B cell (primary cell): ENCODE measurements around the gene NLGN1. TPM values are rescaled to one million over a fixed set of nuclear protein-coding genes. Genes with fewer than 3 reads are reported as not detected.

ENCODE experiments used
- ATAC-seq: fragments of 200-7000 bp; cut with Tn5 transposase; one replicate; pipeline ENCODE4 v1.10.0; 2021; ENCODE audit warnings: low read depth, mild to moderate bottlenecking, moderate number of reproducible peaks, moderate library complexity
- CTCF ChIA-PET: fragments of 350-600 bp; sonication (Branson Sonifier 250); formaldehyde crosslinking; loops from one replicate; lab custom pipeline; 2021; ENCODE audit warnings: antibody characterized with exemption, inconsistent platforms; lab: Charles Lee
- POLR2A ChIA-PET: fragments of 350-600 bp; sonication (Branson Sonifier 250); formaldehyde crosslinking; loops from one replicate; lab custom pipeline; 2021; ENCODE audit warnings: antibody characterized with exemption; lab: Charles Lee
- DNase-seq: peaks from one replicate; pipeline ENCODE4 v3.0.0; 2013
- H2AFZ ChIP-seq: 2 replicates; pipeline ENCODE4 v1.6.1; 2012; ENCODE audit warnings: mild to moderate bottlenecking, low read depth, low read length; ENCODE audit not compliant: insufficient read depth, poor library complexity, severe bottlenecking
- H3K27ac ChIP-seq, 2 donors: 1 replicate in 1 of 2; 2 replicates in 1 of 2; pipeline ENCODE4 v1.5.1; 2012 to 2013; ENCODE audit warnings: low read length in 2 of 2, mild to moderate bottlenecking in 2 of 2, moderate library complexity in 1 of 2
- H3K27me3 ChIP-seq, 4 experiments: fragments of 200-600 bp in 1 of 4; sonication (generic) in 1 of 4; replicated peaks in 1 of 4; 1 replicate in 2 of 4; 2 replicates in 2 of 4; pipeline versions ENCODE4 v1.6.1 to v1.7.0; 2013 to 2016; ENCODE audit warnings: low read length in 3 of 4, mild to moderate bottlenecking in 2 of 4, mixed read lengths in 1 of 4, moderate library complexity in 1 of 4; ENCODE audit not compliant: insufficient read depth in 4 of 4, control insufficient read depth in 3 of 4; ENCODE audit errors: control extremely low read depth in 1 of 4
- H3K36me3 ChIP-seq, 2 experiments: replicated peaks in 1 of 2; 1 replicate in 1 of 2; 2 replicates in 1 of 2; pipeline versions ENCODE4 v1.6.1 to v1.7.1; 2013; ENCODE audit warnings: low read length in 1 of 2; ENCODE audit not compliant: insufficient read depth in 2 of 2, control insufficient read depth in 1 of 2; ENCODE audit errors: control extremely low read depth in 1 of 2, extremely low read depth in 1 of 2
- H3K4me1 ChIP-seq, 2 donors: fragments of 200-600 bp in 1 of 2; sonication (generic) in 1 of 2; 1 replicate in 1 of 2; 2 replicates in 1 of 2; pipeline versions ENCODE4 v1.5.1 to v1.6.1; 2013 to 2017; ENCODE audit warnings: low read length in 2 of 2; ENCODE audit not compliant: control insufficient read depth in 2 of 2, insufficient read depth in 2 of 2
- H3K4me2 ChIP-seq: replicated peaks from 2 replicates; pipeline ENCODE3; 2012; ENCODE audit warnings: mild to moderate bottlenecking, low read depth, low read length; ENCODE audit not compliant: poor library complexity, severe bottlenecking
- H3K4me3 ChIP-seq, 5 experiments: fragments of 200-600 bp in 1 of 5; sonication (generic) in 1 of 5; 1 replicate in 3 of 5; 2 replicates in 2 of 5; pipeline versions ENCODE4 v1.5.1 to v1.7.0; 2011 to 2016; ENCODE audit warnings: low read length in 4 of 5, mild to moderate bottlenecking in 4 of 5, low read depth in 2 of 5, control low read depth in 1 of 5, moderate library complexity in 1 of 5; ENCODE audit not compliant: insufficient read depth in 1 of 5; ENCODE audit errors: control extremely low read depth in 1 of 5, extremely low read depth in 1 of 5
- H3K79me2 ChIP-seq: fragments of 200-600 bp; sonication (generic); one replicate; pipeline ENCODE4 v1.6.0; 2016; ENCODE audit warnings: low read length; ENCODE audit not compliant: control insufficient read depth, insufficient read depth
- H3K9ac ChIP-seq: fragments of 200-600 bp; sonication (generic); 2 replicates; pipeline ENCODE4 v1.6.1; 2017; ENCODE audit warnings: mild to moderate bottlenecking, low read length, moderate library complexity
- H3K9me3 ChIP-seq, 3 donors: one replicate each; pipeline versions ENCODE4 v1.6.1 to v1.7.1; 2013; ENCODE audit warnings: low read length in 2 of 3; ENCODE audit not compliant: control insufficient read depth in 2 of 3, insufficient read depth in 1 of 3; ENCODE audit errors: control extremely low read depth in 1 of 3
- H4K20me1 ChIP-seq: 2 replicates; pipeline ENCODE4 v1.6.0; 2012; ENCODE audit warnings: mild to moderate bottlenecking, low read length; ENCODE audit not compliant: insufficient read depth, control insufficient read depth, poor library complexity, severe bottlenecking
- H3K27ac Mint-ChIP-seq: one replicate; pipeline ENCODE4 v1.8.0; 2021; ENCODE audit warnings: mixed read lengths
- H3K27me3 Mint-ChIP-seq: one replicate; pipeline ENCODE4 v1.8.0; 2021; ENCODE audit warnings: mixed read lengths
- H3K4me1 Mint-ChIP-seq: one replicate; pipeline ENCODE4 v1.8.0; 2021; ENCODE audit warnings: mixed read lengths
- H3K4me3 Mint-ChIP-seq: one replicate; pipeline ENCODE4 v1.8.0; 2021; ENCODE audit warnings: mixed read lengths
- H3K9me3 Mint-ChIP-seq: one replicate; pipeline ENCODE4 v1.8.0; 2022; ENCODE audit warnings: mixed read lengths; ENCODE audit not compliant: insufficient read depth
- EZH2 ChIP-seq: IDR thresholded peaks from 2 replicates; pipeline ENCODE4 v1.6.1; 2012; ENCODE audit warnings: borderline replicate concordance, low read depth, mild to moderate bottlenecking, moderate library complexity, low read length; ENCODE audit not compliant: insufficient read depth, poor library complexity, severe bottlenecking
- WGBS: methylation state at CpG from one replicate; pipeline ENCODE4 v1.1.5; 2013; ENCODE audit warnings: missing lambda C conversion rate; ENCODE audit not compliant: insufficient coverage; 5-methylcytosine and 5-hydroxymethylcytosine counted together
- intact Hi-C: fragments of 100-400 bp; cut with micrococcal nuclease; formaldehyde crosslinking; loops from one replicate; pipeline ENCODE4 v1.10.0; 2022
- polyA plus RNA-seq: library from polyadenylated mRNA; depleted of rRNA; stranded (reverse); fragments of >200 nt; gene quantifications from 2 replicates; pipeline ENCODE4 v1.2.3, GENCODE V29; 2012
- total RNA-seq, 2 donors: library from RNA; stranded (reverse); fragments of 120-200 nt in 1 of 2; gene quantifications; 1 replicate in 1 of 2; 2 replicates in 1 of 2; pipeline versions ENCODE4 v1.2.3 to v1.2.4, GENCODE V29; 2013 to 2022
- TF ChIP-seq, protein P1 (sequence below): fragments of 200-600 bp; IDR thresholded peaks from one replicate; pipeline ENCODE4 v1.8.0; 2022; ENCODE audit warnings: antibody characterized with exemption, mild to moderate bottlenecking

Gene NLGN1
- total and polyA plus RNA-seq, 2 donors (not counting 1 experiment from before 2014, with no cell fraction given), result not detected

DNA sequence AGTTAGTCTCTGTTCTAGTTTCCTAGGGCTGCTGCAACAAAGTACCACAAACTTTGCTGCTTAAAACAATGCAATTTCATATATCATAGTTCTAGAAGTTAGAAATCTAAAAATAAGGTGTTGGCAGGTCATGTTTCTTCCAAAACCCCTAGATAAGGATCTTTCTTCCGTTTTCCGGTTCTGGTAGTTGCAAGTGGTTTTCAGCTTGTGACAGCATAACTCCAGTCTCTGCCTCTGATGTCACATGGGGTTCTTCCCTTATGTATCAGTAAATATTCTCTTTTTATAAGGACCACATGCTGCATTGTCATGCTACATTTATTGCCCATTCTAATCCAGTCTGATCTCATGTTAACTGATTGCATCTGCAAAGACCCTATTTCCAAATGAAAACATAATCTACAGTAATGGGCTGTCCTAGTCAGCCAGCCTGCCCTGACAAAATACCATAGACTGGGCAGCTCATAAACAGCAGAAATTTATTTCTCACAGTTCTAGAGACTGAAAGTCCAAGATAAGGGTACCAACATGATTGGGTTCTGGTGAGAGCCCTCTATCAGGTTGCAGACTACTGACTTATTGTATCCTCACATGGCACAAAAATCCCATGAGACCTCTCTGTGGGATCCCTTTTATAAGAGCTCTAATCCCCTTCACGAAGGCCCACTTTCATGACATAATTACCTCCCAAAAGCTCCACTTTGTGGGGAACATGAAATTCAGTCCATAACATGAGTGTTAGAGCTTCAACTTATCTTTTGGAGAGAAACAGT, 819.6 kb downstream of the NLGN1 start:
- H3K27ac ChIP-seq, result no peak overlapping the region
- H2AFZ ChIP-seq, result no peak overlapping the region
- H3K27ac Mint-ChIP-seq, result no peak overlapping the region
- H3K4me2 ChIP-seq, result no peak overlapping the region
- WGBS, result no CpG with 5 or more reads among the region's 3 CpGs
- no peak overlapping the region for H3K4me3 ChIP-seq
- H3K4me1 ChIP-seq, result no peaks in the 10 kb centered on the region
- no peaks in the 10 kb centered on the region for H3K27me3 Mint-ChIP-seq
- DNase-seq (no peak), ATAC-seq (no peak)
- no peak overlapping the region for H3K9ac ChIP-seq
- no peaks in the 10 kb centered on the region for H3K36me3 ChIP-seq
- H3K9me3 ChIP-seq, result no peaks in the 10 kb centered on the region
- H3K27me3 ChIP-seq, result no peaks in the 10 kb centered on the region
- no peaks in the 10 kb centered on the region for H3K79me2 ChIP-seq
- no peaks in the 10 kb centered on the region for H3K4me1 Mint-ChIP-seq
- H3K9me3 Mint-ChIP-seq, result no peaks in the 10 kb centered on the region
- ChIA-PET CTCF (no interaction called here), POLR2A (no interaction called here)
- no peak for TF ChIP-seq EZH2
- TF ChIP-seq, protein P1, sequence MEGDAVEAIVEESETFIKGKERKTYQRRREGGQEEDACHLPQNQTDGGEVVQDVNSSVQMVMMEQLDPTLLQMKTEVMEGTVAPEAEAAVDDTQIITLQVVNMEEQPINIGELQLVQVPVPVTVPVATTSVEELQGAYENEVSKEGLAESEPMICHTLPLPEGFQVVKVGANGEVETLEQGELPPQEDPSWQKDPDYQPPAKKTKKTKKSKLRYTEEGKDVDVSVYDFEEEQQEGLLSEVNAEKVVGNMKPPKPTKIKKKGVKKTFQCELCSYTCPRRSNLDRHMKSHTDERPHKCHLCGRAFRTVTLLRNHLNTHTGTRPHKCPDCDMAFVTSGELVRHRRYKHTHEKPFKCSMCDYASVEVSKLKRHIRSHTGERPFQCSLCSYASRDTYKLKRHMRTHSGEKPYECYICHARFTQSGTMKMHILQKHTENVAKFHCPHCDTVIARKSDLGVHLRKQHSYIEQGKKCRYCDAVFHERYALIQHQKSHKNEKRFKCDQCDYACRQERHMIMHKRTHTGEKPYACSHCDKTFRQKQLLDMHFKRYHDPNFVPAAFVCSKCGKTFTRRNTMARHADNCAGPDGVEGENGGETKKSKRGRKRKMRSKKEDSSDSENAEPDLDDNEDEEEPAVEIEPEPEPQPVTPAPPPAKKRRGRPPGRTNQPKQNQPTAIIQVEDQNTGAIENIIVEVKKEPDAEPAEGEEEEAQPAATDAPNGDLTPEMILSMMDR, result no peak
- H4K20me1 ChIP-seq, result no peaks in the 10 kb centered on the region
- H3K4me3 Mint-ChIP-seq, result no peak overlapping the region
- intact Hi-C loops, result no loop called here

DNA sequence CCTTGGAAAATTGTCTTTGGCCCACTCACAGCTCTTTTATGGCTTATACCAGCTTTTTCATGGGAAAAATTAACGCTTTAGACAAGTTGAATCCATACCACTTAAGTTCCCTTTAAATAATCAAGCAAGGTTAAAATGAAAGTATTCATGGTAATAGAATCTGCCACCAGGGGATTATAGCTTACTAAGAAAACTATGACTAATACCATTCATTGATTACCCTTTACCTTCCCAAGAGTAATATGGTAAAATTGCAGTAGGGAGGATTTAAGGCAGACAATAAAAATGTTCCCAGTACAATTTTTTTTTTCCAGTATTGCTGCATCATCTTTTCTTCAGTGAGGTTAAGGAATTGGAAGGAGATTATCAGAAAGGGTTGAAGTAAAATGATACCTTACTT, 820.5 kb downstream of the NLGN1 start:
- Mint-ChIP-seq H3K4me3 (no peak overlapping the region), H3K27ac (no peak overlapping the region), H3K27me3 (no peaks in the 10 kb centered on the region), H3K9me3 (no peaks in the 10 kb centered on the region), H3K4me1 (no peaks in the 10 kb centered on the region)
- intact Hi-C loops, result loop anchor here (1.0 kb wide), 1 partner anchor 31 kb away; no protein-coding TSS in a partner anchor
- H4K20me1 ChIP-seq, result no peaks in the 10 kb centered on the region
- CTCF ChIA-PET, result no interaction called here
- ATAC-seq, result no peak
- no peaks in the 10 kb centered on the region for H3K79me2 ChIP-seq
- no peak overlapping the region for H3K4me3 ChIP-seq
- no CpG with 5 or more reads among the region's 1 CpG for WGBS
- no peaks in the 10 kb centered on the region for H3K27me3 ChIP-seq
- POLR2A ChIA-PET, result no interaction called here
- no peak overlapping the region for H3K9ac ChIP-seq
- no peaks in the 10 kb centered on the region for H3K4me1 ChIP-seq
- no peaks in the 10 kb centered on the region for H3K36me3 ChIP-seq
- no peak for TF ChIP-seq EZH2
- TF ChIP-seq, protein P1, result no peak
- H3K4me2 ChIP-seq, result no peak overlapping the region
- DNase-seq, result no peak
- H3K9me3 ChIP-seq, result no peaks in the 10 kb centered on the region
- no peak overlapping the region for H3K27ac ChIP-seq
- H2AFZ ChIP-seq, result no peak overlapping the region
